ENCODE results near the gene SERINC5.

SERINC5 gene

GRCh38 chr5:80251636-80252035 is 4.2 kb downstream of the SERINC5 start:
- DNase-seq = no peak

- no peak for DNase-seq
These were observed 5.0 kb downstream of the SERINC5 start for GRCh38 chr5:80250801-80251200.

GRCh38 chr5:80249901-80250300 is 5.9 kb downstream of the SERINC5 start:
- DNase-seq = no peak

DNA sequence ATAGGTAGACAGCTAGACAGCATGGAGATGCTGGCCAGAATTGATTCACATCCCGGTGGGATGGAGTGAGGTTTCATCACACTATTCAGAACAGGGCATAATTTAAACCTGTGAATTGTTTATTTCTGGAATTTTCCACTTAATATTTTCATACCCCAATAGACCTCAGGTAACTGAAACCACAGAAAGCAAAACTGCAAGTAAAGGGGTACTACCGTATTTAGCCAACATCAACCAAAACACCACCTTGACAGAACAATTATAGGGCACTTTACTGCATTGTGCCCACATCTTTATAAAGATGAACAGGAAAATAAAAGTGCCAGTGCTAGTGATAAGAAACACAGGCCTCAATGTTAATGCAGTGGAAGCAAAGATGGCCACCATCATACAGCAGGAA is 7.5 kb downstream of the SERINC5 start:
- no peak for DNase-seq

- DNase-seq = no peak
These were observed 8.7 kb downstream of the SERINC5 start for GRCh38 chr5:80246995-80247729.

GRCh38 chr5:80246001-80246758 is 9.7 kb downstream of the SERINC5 start:
- no peak for DNase-seq

- no peak for DNase-seq
These were observed 12.3 kb downstream of the SERINC5 start for GRCh38 chr5:80243567-80243966.

- DNase-seq = no peak
These were observed 13.0 kb downstream of the SERINC5 start for GRCh38 chr5:80242849-80243248.

DNA sequence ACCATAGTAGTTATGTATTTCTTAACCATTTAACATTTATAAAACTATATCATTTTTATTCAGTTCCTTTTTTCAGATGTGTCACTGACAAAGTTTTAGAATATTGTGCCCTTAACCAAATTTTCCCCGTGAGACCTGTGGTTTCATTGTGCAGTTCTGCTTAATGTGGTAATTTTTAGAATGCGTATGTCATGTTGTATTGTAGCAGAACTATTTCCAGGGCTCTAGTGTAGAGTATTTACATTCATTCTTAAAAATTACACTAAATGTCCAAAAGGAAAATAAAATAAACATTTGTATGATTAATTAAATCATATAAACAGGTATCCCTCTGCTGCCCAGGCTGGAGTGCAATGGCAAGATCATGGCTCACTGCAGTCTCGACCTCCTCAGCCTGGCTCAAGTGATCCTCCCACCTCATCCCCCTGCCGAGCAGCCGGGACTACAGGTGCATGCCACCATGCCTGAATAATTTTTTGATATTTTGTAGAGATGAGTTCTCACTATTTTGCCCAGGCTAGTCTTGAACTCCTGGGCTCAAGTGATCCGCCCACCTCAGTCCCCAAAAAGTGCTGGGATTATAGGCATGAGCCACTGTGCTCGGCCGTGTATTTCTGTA is 15.4 kb downstream of the SERINC5 start:
- no peak for DNase-seq

GRCh38 chr5:80239680-80240367 is 16.0 kb downstream of the SERINC5 start:
- DNase-seq = no peak

- no peak for DNase-seq
These were observed 16.8 kb downstream of the SERINC5 start for GRCh38 chr5:80238778-80239679.

DNA sequence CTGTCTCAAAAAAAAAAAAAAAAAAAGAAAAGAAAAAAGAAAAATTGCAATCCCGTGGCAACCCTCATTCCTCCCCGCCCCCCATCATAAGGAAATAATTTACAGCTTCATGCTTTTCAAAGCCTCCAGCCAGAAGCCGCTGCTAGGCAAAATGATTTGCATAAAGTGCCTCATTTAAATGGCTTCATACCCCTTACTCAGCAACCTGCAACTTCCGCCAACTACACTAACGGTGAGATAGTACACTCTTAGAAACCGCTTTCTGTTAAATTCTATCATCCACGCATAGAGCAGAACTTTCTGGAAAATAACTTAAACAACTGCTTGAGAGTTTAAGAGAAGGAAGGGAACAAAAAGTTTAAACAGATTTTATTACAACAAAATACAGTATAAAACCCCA is 17.8 kb downstream of the SERINC5 start:
- no peak for DNase-seq

- DNase-seq = no peak
These were observed 18.6 kb downstream of the SERINC5 start for GRCh38 chr5:80237243-80237642.

DNA sequence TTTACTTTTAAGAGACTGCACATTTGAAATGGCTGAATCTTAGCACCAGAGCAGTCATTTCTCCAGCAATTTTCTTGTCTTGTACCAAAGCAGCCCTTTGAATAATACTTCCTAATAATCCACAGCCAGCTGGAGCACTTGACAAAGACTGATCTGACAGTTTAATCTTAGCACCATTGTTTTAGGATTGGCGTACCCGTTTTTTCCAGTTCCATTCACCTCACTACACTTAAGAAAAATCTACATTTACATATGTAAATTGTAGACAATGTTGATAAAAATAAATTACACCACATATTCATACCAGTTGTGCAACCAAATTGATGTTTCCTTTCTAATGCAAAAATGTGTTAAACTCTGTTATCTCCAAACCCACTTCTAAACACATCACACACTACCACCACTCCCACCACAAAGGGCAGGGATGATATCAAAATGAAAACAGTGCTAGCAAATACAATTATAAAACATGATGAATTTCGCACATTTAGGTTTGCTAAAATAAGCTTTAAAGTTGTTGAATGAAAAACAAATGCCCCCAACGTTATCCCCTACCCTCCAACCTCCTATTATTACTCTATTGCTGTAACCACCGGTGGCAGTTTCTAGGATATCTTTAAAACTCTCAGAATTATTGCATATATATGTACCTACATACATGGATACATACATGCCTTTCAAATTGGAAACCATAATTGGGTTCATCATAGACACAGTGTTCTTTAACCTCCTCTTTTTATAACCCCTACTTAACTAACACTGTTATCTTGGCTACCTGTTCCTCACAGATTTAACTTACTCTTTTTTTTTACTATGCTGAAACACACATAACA is 21.5 kb downstream of the SERINC5 start:
- no peak for DNase-seq

- no peak for DNase-seq
These were observed 24.2 kb downstream of the SERINC5 start for GRCh38 chr5:80231693-80232092.

DNA sequence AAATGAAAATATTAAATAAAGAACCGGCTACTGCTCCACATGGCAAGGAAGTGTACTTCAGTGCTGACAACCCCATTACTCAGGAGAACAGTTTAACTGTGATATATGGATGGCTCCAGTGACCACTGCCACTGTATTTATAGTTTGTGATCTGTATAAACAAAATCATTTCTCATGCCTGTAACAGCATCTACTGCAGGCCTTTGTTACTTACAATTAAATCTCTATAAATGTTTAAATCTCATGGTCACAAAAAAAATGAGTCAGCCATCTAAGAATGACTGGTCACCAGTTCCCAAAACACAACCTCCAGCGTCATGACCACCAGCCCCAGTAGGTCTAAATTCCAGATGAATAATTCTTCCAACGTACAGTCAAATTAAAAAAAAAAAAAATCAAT is 24.6 kb downstream of the SERINC5 start:
- DNase-seq = no peak

DNA sequence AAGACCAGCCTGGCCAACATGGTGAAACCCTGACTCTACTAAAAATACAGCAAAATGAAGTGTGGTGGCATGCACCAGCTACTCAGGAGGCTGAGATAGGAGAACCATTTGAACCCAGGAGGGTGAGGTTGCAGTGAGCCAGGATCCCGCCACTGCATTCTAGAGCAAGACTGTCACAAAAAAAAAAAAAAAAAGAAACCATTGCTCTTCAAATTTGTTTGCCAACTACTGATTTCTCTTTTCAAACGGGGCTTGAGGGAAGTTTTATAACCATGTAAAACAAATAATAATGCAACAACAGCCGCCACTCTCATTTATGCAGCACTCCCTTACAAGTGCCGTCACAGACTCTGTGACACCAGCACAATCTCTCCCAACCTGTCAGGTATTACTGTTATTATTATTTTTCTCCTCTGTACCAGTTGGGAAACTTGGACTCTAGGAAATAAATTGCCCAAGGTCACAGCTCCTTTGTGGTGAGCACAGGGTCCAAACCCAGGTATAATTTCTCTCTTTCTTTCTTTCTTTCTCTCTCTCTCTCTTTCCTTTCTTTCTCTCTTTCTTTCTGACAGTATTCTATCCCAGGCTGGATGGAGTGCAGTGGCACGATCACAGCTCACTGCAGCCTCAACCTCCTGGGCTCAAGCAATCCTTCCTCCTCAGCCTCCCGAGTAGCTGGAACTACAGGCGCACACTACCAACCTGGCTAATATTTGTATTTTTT is 25.4 kb downstream of the SERINC5 start:
- no peak for DNase-seq

DNA sequence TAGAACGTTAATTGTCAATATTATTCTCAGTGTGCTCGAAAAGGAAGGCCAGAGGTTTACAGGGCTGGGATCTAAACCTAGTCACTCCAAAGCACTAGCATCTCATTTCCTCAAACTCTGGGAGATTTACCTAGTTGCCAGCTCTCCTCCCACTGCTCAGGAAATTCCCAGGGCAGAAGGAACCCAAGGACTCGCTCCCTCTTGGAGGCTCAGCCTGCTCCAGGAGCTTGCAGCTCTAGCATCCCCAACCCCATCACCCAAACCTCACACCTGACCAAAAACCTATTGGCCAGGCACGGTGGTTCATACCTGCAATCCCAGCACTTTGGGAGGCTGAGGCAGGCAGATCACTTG is 26.0 kb downstream of the SERINC5 start:
- DNase-seq = no peak

DNA sequence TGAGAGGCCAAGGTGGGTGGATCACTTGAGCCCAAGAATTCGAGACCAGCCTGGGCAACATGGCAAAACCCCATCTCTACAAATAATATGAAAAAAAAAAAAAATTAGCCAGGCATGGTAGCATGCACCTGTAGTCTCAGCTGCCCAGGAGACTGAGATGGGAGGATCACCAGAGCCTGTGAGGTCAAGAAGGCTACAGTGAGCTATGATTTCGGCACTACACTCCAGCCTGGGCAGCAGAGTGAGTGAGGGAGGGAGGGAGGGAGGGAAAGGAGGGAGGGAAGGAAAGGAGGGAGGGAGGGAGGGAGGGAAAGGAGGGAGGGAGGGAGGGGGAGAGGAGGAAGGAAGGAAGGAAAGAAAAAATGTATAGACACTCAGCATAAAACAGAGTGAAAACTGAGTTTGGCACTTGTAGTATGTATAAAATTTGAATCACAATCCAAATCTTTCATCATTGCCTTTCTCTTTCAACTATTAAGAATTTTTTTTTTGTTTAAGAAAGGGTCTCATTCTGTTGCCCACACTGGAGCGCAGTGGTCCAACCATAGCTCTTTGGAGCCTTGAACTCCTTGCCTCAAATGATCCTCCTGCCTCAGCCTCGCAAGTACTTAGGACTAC is 27.8 kb downstream of the SERINC5 start:
- no peak for DNase-seq

DNA sequence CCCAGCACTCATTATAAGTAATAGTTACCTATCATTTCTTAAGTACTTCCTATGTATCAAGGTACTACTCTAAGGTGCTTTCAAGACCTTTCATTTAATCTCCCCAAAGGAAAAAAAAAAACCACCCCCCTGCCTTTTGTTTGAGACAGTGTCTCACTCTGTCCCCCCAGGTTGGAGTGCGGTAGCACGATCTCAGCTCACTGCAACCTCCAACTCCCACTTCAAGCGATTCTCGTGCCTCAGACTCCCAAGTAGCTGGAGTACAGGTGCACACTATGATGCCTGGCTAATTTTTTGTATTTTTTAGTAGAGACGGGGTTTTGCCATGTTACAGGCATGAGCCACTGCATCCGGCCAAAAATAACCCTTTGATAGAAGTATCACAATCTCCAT is 29.9 kb downstream of the SERINC5 start:
- DNase-seq = no peak
